ENCODE results near the gene ARHGAP32. TPM values are rescaled to one million over a fixed set of nuclear protein-coding genes. Genes with fewer than 3 reads are reported as not detected.
A peak's percentile ranks its signal among the peaks of the same experiment; 100 is the strongest.

ARHGAP32 gene
- total RNA-seq, 1 donor from 2014 or later: 38.4 TPM

GRCh38 chr11:128985880-128986279 lies 206.2 kb downstream of the ARHGAP32 start:
- Mint-ChIP-seq H3K4me3 (no peak overlapping the region), H3K27ac (ENCODE audit: unreplicated experiment) (no peak overlapping the region), H3K27me3 (ENCODE audit: low read depth) (no peaks in the 10 kb centered on the region), H3K4me1 (no peaks in the 10 kb centered on the region), H3K9me3 (no peaks in the 10 kb centered on the region), H3K36me3 (ENCODE audit: low read depth) (peaks cover 3% of the 10 kb centered on the region)
- TF ChIP-seq, protein P1, sequence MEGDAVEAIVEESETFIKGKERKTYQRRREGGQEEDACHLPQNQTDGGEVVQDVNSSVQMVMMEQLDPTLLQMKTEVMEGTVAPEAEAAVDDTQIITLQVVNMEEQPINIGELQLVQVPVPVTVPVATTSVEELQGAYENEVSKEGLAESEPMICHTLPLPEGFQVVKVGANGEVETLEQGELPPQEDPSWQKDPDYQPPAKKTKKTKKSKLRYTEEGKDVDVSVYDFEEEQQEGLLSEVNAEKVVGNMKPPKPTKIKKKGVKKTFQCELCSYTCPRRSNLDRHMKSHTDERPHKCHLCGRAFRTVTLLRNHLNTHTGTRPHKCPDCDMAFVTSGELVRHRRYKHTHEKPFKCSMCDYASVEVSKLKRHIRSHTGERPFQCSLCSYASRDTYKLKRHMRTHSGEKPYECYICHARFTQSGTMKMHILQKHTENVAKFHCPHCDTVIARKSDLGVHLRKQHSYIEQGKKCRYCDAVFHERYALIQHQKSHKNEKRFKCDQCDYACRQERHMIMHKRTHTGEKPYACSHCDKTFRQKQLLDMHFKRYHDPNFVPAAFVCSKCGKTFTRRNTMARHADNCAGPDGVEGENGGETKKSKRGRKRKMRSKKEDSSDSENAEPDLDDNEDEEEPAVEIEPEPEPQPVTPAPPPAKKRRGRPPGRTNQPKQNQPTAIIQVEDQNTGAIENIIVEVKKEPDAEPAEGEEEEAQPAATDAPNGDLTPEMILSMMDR (conservative IDR thresholded peaks at IDR 0.05): no peak
- DNase-seq (ENCODE audit: low read depth, low spot score): no peak

GRCh38 chr11:128983023-128983422 lies 209.1 kb downstream of the ARHGAP32 start:
- H3K4me1 Mint-ChIP-seq: no peaks in the 10 kb centered on the region
- no peak overlapping the region for H3K27ac Mint-ChIP-seq (ENCODE audit: unreplicated experiment)
- H3K9me3 Mint-ChIP-seq: no peaks in the 10 kb centered on the region
- no peak overlapping the region for H3K4me3 Mint-ChIP-seq
- TF ChIP-seq, protein P1 (conservative IDR thresholded peaks at IDR 0.05): no peak
- H3K27me3 Mint-ChIP-seq (ENCODE audit: low read depth): no peaks in the 10 kb centered on the region
- H3K36me3 Mint-ChIP-seq (ENCODE audit: low read depth): no peaks in the 10 kb centered on the region
- DNase-seq (ENCODE audit: low read depth, low spot score): no peak

GRCh38 chr11:128981254-128981653 lies 210.9 kb downstream of the ARHGAP32 start:
- Mint-ChIP-seq H3K36me3 (ENCODE audit: low read depth) (peaks cover 4% of the 10 kb centered on the region), H3K4me3 (no peak overlapping the region), H3K9me3 (no peaks in the 10 kb centered on the region), H3K4me1 (no peaks in the 10 kb centered on the region), H3K27me3 (ENCODE audit: low read depth) (no peaks in the 10 kb centered on the region), H3K27ac (ENCODE audit: unreplicated experiment) (no peak overlapping the region)
- TF ChIP-seq, protein P1 (conservative IDR thresholded peaks at IDR 0.05): no peak
- DNase-seq (ENCODE audit: low read depth, low spot score): no peak

DNA sequence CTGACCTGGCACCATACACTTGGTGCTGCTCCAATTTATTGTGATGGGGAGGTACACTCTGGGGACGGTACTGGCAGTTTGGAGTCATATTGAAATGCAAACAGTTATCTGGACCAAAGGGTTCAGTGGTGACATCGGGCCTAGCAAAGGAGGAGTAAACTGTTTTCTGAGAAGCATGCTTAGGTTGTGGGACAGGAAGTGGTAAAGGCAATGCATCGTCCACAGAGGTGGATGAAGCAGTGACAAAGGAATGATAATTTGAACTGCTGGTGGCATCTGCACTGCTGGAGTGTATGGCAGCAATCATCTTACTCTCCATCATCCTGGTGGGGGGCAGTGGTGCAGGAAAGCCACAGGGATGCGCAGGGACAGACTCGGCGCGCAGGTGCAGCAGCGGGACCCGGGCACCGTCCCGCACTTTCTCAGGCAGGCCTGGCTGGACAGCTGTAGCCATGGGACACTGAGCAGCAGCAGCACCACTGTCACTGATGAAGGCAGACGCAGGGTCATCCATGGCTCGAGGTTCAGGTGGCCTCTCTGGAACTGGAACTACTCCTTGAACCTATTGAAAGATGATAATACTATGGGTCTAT lies 221.4 kb downstream of the ARHGAP32 start:
- H3K4me1 Mint-ChIP-seq: no peaks in the 10 kb centered on the region
- H3K9me3 Mint-ChIP-seq: no peaks in the 10 kb centered on the region
- H3K27me3 Mint-ChIP-seq (ENCODE audit: low read depth): no peaks in the 10 kb centered on the region
- peaks cover 23% of the 10 kb centered on the region for H3K36me3 Mint-ChIP-seq (ENCODE audit: low read depth)
- no peak overlapping the region for H3K4me3 Mint-ChIP-seq
- peak overlapping the region; percentile 13 for H3K27ac Mint-ChIP-seq (ENCODE audit: unreplicated experiment)
- TF ChIP-seq, protein P1 (conservative IDR thresholded peaks at IDR 0.05): no peak
- no peak for DNase-seq (ENCODE audit: low read depth, low spot score)

DNA sequence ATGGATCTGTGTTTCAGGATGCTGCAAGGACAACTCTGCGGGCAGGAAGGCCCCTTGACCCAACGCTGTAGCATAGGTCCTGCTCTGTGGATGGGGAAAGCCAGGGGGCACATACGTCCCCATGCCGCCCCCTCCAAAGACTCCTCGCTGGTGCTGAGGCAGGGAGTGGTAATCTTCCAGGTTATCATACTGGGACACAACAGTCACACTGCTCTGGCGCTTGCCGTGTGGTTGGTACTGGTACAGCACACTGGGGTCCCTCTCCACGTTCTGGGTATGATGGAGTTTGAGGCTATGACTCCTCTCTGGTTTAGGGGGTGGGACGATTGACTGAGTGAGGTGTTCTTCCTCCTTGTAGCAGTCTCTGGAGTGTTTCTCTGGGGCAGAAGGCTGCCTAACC lies 223.2 kb downstream of the ARHGAP32 start:
- H3K4me3 Mint-ChIP-seq: no peak overlapping the region
- peaks cover 10% of the 10 kb centered on the region for H3K4me1 Mint-ChIP-seq
- H3K27ac Mint-ChIP-seq (ENCODE audit: unreplicated experiment): peak overlapping the region; percentile 68
- no peaks in the 10 kb centered on the region for H3K9me3 Mint-ChIP-seq
- no peak for DNase-seq (ENCODE audit: low read depth, low spot score)
- H3K27me3 Mint-ChIP-seq (ENCODE audit: low read depth): no peaks in the 10 kb centered on the region
- H3K36me3 Mint-ChIP-seq (ENCODE audit: low read depth): peaks cover 20% of the 10 kb centered on the region
- TF ChIP-seq, protein P1 (conservative IDR thresholded peaks at IDR 0.05): no peak

Data from neural crest cell (in vitro differentiated cells).